ENCODE measurements around the gene GPR108.

DNA sequence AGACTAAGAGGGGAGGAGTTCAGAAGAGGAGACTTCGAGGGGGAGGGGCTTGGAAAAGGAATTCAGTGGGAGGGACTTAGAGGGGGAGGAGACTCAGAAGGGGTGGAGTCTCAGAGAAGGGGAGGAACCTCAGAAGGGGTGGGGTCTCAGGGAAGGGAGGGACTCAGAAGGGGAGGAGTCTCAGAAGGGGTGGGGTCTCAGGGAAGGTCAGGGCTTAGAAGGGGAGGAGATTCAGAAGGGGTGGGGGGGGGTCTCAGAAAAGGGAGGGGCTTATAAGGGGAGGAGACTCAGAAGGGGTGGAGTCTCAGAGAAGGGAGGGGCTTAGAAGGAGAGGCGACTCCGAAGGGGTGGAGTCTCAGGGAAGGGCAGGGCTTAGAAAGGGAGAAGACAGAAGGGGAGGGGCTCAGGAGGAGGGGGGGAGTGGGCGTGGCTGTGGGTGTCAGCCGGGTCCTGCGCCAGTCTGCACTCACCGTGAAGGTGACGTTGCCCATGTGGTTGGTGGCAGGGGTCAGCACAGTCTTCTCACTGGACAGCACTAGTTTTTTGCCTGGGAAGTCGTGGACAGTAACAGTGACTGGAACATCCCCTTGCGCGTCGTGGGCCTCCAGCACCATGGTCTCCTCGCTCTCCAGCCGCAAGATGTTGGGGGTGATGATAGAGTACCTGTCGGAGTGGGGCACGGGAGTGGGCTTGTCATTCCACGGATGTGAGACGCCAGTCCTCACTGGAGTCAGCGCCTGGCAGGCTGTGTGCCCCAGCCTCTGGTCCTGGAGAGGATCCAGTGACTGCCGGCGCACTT lies 18.4 kb downstream of the GPR108 start:
- TF ChIP-seq EZH2 (IDR thresholded peaks at IDR 0.05; ENCODE audit: borderline replicate concordance) (no peak), EZH2phosphoT487 (IDR thresholded peaks at IDR 0.05; ENCODE audit: low read depth, severe bottlenecking, unreplicated experiment) (no peak)
- TF ChIP-seq, protein P1, sequence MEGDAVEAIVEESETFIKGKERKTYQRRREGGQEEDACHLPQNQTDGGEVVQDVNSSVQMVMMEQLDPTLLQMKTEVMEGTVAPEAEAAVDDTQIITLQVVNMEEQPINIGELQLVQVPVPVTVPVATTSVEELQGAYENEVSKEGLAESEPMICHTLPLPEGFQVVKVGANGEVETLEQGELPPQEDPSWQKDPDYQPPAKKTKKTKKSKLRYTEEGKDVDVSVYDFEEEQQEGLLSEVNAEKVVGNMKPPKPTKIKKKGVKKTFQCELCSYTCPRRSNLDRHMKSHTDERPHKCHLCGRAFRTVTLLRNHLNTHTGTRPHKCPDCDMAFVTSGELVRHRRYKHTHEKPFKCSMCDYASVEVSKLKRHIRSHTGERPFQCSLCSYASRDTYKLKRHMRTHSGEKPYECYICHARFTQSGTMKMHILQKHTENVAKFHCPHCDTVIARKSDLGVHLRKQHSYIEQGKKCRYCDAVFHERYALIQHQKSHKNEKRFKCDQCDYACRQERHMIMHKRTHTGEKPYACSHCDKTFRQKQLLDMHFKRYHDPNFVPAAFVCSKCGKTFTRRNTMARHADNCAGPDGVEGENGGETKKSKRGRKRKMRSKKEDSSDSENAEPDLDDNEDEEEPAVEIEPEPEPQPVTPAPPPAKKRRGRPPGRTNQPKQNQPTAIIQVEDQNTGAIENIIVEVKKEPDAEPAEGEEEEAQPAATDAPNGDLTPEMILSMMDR (IDR thresholded peaks at IDR 0.05; ENCODE audit: poor library complexity) = no peak

All from hepatocyte (in vitro differentiated cells).